Measurements from ENCODE around the gene NAT14.

DNA sequence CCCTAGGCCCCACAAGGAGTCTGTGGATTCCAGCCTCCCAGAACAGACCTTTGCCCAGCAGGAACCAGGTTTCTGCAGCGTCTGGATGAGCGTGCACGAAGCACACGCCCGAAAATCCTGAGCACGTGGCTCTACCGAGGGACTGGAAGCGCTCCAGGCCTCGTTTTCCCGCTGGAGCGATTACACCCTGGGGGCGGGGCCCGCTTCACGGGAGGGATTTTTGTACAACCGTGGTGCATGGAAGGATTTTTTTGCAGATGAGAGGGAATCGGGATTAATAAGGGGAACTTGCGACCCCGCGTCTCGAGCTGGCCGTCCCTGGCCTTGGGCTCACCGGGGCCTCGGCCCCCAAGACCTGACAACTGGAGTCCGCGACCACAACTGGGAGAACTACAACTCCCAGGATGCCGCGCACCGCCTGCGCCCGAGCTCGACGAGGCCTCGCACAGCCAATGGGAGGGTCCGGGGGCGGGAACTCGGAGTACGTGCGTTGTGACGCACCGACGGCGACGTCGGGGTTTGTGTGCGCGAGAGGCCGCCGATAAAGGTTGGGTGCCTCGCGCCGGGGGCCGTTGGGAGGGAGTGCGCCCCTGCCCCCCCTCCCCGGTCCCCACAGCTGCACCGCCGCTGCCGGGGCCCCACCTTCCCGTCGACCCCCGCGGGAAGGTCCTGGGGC lies 8.8 kb upstream of the NAT14 start, which contains the start of gene ZNF628:
- TF ChIP-seq, protein P1, sequence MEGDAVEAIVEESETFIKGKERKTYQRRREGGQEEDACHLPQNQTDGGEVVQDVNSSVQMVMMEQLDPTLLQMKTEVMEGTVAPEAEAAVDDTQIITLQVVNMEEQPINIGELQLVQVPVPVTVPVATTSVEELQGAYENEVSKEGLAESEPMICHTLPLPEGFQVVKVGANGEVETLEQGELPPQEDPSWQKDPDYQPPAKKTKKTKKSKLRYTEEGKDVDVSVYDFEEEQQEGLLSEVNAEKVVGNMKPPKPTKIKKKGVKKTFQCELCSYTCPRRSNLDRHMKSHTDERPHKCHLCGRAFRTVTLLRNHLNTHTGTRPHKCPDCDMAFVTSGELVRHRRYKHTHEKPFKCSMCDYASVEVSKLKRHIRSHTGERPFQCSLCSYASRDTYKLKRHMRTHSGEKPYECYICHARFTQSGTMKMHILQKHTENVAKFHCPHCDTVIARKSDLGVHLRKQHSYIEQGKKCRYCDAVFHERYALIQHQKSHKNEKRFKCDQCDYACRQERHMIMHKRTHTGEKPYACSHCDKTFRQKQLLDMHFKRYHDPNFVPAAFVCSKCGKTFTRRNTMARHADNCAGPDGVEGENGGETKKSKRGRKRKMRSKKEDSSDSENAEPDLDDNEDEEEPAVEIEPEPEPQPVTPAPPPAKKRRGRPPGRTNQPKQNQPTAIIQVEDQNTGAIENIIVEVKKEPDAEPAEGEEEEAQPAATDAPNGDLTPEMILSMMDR (IDR thresholded peaks at IDR 0.05; ENCODE audit: borderline replicate concordance, extremely low read depth, low read length, poor library complexity, severe bottlenecking), result no peak
- no peak for TF ChIP-seq EZH2 (IDR thresholded peaks at IDR 0.05; ENCODE audit: borderline replicate concordance, low read depth, low read length, severe bottlenecking)
